CD8-positive, alpha-beta memory T cell (primary cell): ENCODE data around the gene STXBP5. TPM values are rescaled to one million over a fixed set of nuclear protein-coding genes. Genes with fewer than 3 reads are reported as not detected.

ENCODE experiments used
- CTCF ChIA-PET: fragments of 350-600 bp; sonication (Branson Sonifier 250); formaldehyde crosslinking; loops from one replicate; lab custom pipeline; 2021; ENCODE audit warnings: antibody characterized with exemption; lab: Charles Lee
- POLR2A ChIA-PET: fragments of 350-600 bp; sonication (Branson Sonifier 250); formaldehyde crosslinking; loops from one replicate; lab custom pipeline; 2021; ENCODE audit warnings: antibody characterized with exemption; lab: Charles Lee
- DNase-seq, 5 donors: peaks; one replicate each; pipeline versions ENCODE4 v3.0.0 to v3.0.0-alpha.2; 2020 to 2022; ENCODE audit warnings: mixed read lengths in 1 of 5
- H3K27ac ChIP-seq: one replicate; pipeline ENCODE4 v1.7.0; 2013; ENCODE audit warnings: low read depth, mild to moderate bottlenecking, low read length, moderate library complexity
- H3K27me3 ChIP-seq: 2 replicates; pipeline ENCODE4 v1.7.0; 2013; ENCODE audit warnings: low read length, mild to moderate bottlenecking; ENCODE audit not compliant: insufficient read depth, poor library complexity, severe bottlenecking
- H3K36me3 ChIP-seq: 2 replicates; pipeline ENCODE4 v1.7.0; 2013; ENCODE audit warnings: mild to moderate bottlenecking, low read length, moderate library complexity; ENCODE audit not compliant: insufficient read depth
- H3K4me1 ChIP-seq: 2 replicates; pipeline ENCODE4 v1.7.0; 2013; ENCODE audit warnings: mild to moderate bottlenecking, low read length, moderate library complexity; ENCODE audit not compliant: insufficient read depth
- H3K4me3 ChIP-seq: 2 replicates; pipeline ENCODE4 v1.7.0; 2013; ENCODE audit warnings: mild to moderate bottlenecking, low read length
- H3K9me3 ChIP-seq: 2 replicates; pipeline ENCODE4 v1.7.0; 2013; ENCODE audit warnings: mild to moderate bottlenecking, low read length
- H3K27ac Mint-ChIP-seq, 8 donors: one replicate each; pipeline ENCODE4 v1.8.0; 2020 to 2021; ENCODE audit warnings: mixed read lengths in 8 of 8, mild to moderate bottlenecking in 6 of 8, inconsistent platforms in 3 of 8, moderate library complexity in 3 of 8
- H3K27me3 Mint-ChIP-seq, 2 donors: one replicate each; pipeline ENCODE4 v1.8.0; 2020 to 2021; ENCODE audit warnings: mixed read lengths in 2 of 2, mild to moderate bottlenecking in 1 of 2, moderate library complexity in 1 of 2
- H3K36me3 Mint-ChIP-seq, 3 donors: one replicate each; pipeline ENCODE4 v1.8.0; 2020 to 2021; ENCODE audit warnings: mixed read lengths in 3 of 3, inconsistent platforms in 1 of 3, mild to moderate bottlenecking in 1 of 3
- H3K4me1 Mint-ChIP-seq, 3 donors: one replicate each; pipeline ENCODE4 v1.8.0; 2020 to 2021; ENCODE audit warnings: mixed read lengths in 3 of 3, inconsistent platforms in 1 of 3, mild to moderate bottlenecking in 1 of 3
- H3K4me3 Mint-ChIP-seq, 7 donors: one replicate each; pipeline ENCODE4 v1.8.0; 2020 to 2021; ENCODE audit warnings: mixed read lengths in 7 of 7, mild to moderate bottlenecking in 6 of 7, moderate library complexity in 4 of 7, inconsistent platforms in 2 of 7
- H3K9me3 Mint-ChIP-seq, 5 donors: one replicate each; pipeline ENCODE4 v1.8.0; 2020 to 2022; ENCODE audit warnings: mixed read lengths in 5 of 5, mild to moderate bottlenecking in 3 of 5, moderate library complexity in 2 of 5, inconsistent platforms in 1 of 5
- polyA plus RNA-seq: library from polyadenylated mRNA; unstranded; fragments of 300-500 nt; fragmentation: Illumina TruSeq; gene quantifications from one replicate; pipeline ENCODE4 v1.2.3, GENCODE V29; 2021
- total RNA-seq, 2 experiments: library from RNA; stranded (reverse); gene quantifications; one replicate each; pipeline ENCODE4 v1.2.3, GENCODE V29; 2021

Gene STXBP5
- total and polyA plus RNA-seq, 3 experiments from 2014 or later = 8.7 to 32.2 (median 31.1) TPM

- Mint-ChIP-seq H3K4me3 (no peak overlapping the region), H3K4me1 (peaks cover 2 to 9% (median 4%) of the 10 kb centered on the region in 3 donors), H3K36me3 (peaks cover 11 to 20% (median 18%) of the 10 kb centered on the region in 3 donors), H3K27ac (peak overlapping the region in 3 of 8 donors; percentile 42 to 74 (median 53)), H3K9me3 (no peaks in the 10 kb centered on the region), H3K27me3 (no peaks in the 10 kb centered on the region)
- ChIA-PET POLR2A (interaction anchor here (0.6 kb wide), 1 partner anchor 157 kb away, joined by 9 read pairs; no protein-coding TSS in a partner anchor), CTCF (no interaction called here)
- H3K27ac ChIP-seq = no peak overlapping the region
- no peaks in the 10 kb centered on the region for H3K9me3 ChIP-seq
- H3K27me3 ChIP-seq = no peaks in the 10 kb centered on the region
- no peaks in the 10 kb centered on the region for H3K36me3 ChIP-seq
- H3K4me1 ChIP-seq = no peaks in the 10 kb centered on the region
- no peak for DNase-seq
- H3K4me3 ChIP-seq = no peak overlapping the region
Observed at GRCh38 chr6:147255948-147256674, 51.9 kb downstream of the STXBP5 start.

- Histone ChIP-seq H3K4me1 (no peaks in the 10 kb centered on the region), H3K36me3 (no peaks in the 10 kb centered on the region), H3K27ac (no peak overlapping the region), H3K4me3 (no peak overlapping the region), H3K27me3 (no peaks in the 10 kb centered on the region), H3K9me3 (no peaks in the 10 kb centered on the region)
- POLR2A ChIA-PET = no interaction called here
- peaks cover 7 to 11% (median 9%) of the 10 kb centered on the region in 3 donors for H3K36me3 Mint-ChIP-seq
- H3K4me3 Mint-ChIP-seq = no peak overlapping the region
- H3K4me1 Mint-ChIP-seq = peaks cover 4 to 14% (median 5%) of the 10 kb centered on the region in 3 donors
- no peak for DNase-seq
- no peaks in the 10 kb centered on the region for H3K27me3 Mint-ChIP-seq
- H3K9me3 Mint-ChIP-seq = no peaks in the 10 kb centered on the region
- no peak overlapping the region for H3K27ac Mint-ChIP-seq
- CTCF ChIA-PET = interaction anchor here (0.6 kb wide), 1 partner anchor 10 kb away, joined by 3 read pairs; no protein-coding TSS in a partner anchor
Observed at GRCh38 chr6:147257760-147258159, 53.5 kb downstream of the STXBP5 start.

GRCh38 chr6:147260091-147260490, 55.9 kb downstream of the STXBP5 start:
- DNase-seq = no peak
- H3K4me3 ChIP-seq = no peak overlapping the region
- H3K9me3 ChIP-seq = no peaks in the 10 kb centered on the region
- H3K36me3 Mint-ChIP-seq = peaks cover 0 to 17% (median 6%) of the 10 kb centered on the region in 3 donors
- CTCF ChIA-PET = no interaction called here
- H3K27me3 ChIP-seq = no peaks in the 10 kb centered on the region
- H3K36me3 ChIP-seq = no peaks in the 10 kb centered on the region
- H3K27ac Mint-ChIP-seq = no peak overlapping the region
- no peaks in the 10 kb centered on the region for H3K27me3 Mint-ChIP-seq
- H3K9me3 Mint-ChIP-seq = no peaks in the 10 kb centered on the region
- peaks cover 4 to 12% (median 5%) of the 10 kb centered on the region in 3 donors for H3K4me1 Mint-ChIP-seq
- H3K4me3 Mint-ChIP-seq = no peak overlapping the region
- H3K4me1 ChIP-seq = no peaks in the 10 kb centered on the region
- H3K27ac ChIP-seq = no peak overlapping the region
- POLR2A ChIA-PET = no interaction called here

GRCh38 chr6:147262946-147263345, 58.7 kb downstream of the STXBP5 start:
- peaks cover 0 to 9% (median 3%) of the 10 kb centered on the region in 3 donors for H3K4me1 Mint-ChIP-seq
- CTCF ChIA-PET = no interaction called here
- peaks cover 3 to 40% (median 21%) of the 10 kb centered on the region in 3 donors for H3K36me3 Mint-ChIP-seq
- POLR2A ChIA-PET = no interaction called here
- no peaks in the 10 kb centered on the region for H3K27me3 Mint-ChIP-seq
- Histone ChIP-seq H3K9me3 (no peaks in the 10 kb centered on the region), H3K27ac (no peak overlapping the region), H3K4me3 (no peak overlapping the region), H3K36me3 (peaks cover 7% of the 10 kb centered on the region), H3K4me1 (no peaks in the 10 kb centered on the region), H3K27me3 (no peaks in the 10 kb centered on the region)
- H3K4me3 Mint-ChIP-seq = no peak overlapping the region
- no peak for DNase-seq
- no peak overlapping the region for H3K27ac Mint-ChIP-seq
- H3K9me3 Mint-ChIP-seq = no peaks in the 10 kb centered on the region

GRCh38 chr6:147266821-147267220, 62.6 kb downstream of the STXBP5 start:
- Mint-ChIP-seq H3K36me3 (peaks cover 14 to 58% (median 33%) of the 10 kb centered on the region in 3 donors), H3K4me3 (no peak overlapping the region), H3K27me3 (no peaks in the 10 kb centered on the region), H3K4me1 (peaks cover 0 to 3% (median 0%) of the 10 kb centered on the region in 3 donors), H3K27ac (peak overlapping the region in 1 of 8 donors; percentile 12), H3K9me3 (no peaks in the 10 kb centered on the region)
- POLR2A ChIA-PET = no interaction called here
- DNase-seq = no peak
- CTCF ChIA-PET = no interaction called here
- H3K9me3 ChIP-seq = no peaks in the 10 kb centered on the region
- H3K27me3 ChIP-seq = no peaks in the 10 kb centered on the region
- no peak overlapping the region for H3K4me3 ChIP-seq
- H3K27ac ChIP-seq = no peak overlapping the region
- H3K36me3 ChIP-seq = peaks cover 11% of the 10 kb centered on the region
- H3K4me1 ChIP-seq = no peaks in the 10 kb centered on the region

GRCh38 chr6:147267658-147268057, 63.4 kb downstream of the STXBP5 start:
- peaks cover 0 to 3% (median under 1%) of the 10 kb centered on the region in 3 donors for H3K4me1 Mint-ChIP-seq
- no peak overlapping the region for H3K4me3 ChIP-seq
- no peaks in the 10 kb centered on the region for H3K9me3 ChIP-seq
- peaks cover 14 to 64% (median 33%) of the 10 kb centered on the region in 3 donors for H3K36me3 Mint-ChIP-seq
- no peak for DNase-seq
- peak overlapping the region in 1 of 8 donors; percentile 10 for H3K27ac Mint-ChIP-seq
- CTCF ChIA-PET = no interaction called here
- no peaks in the 10 kb centered on the region for H3K27me3 Mint-ChIP-seq
- no peak overlapping the region for H3K4me3 Mint-ChIP-seq
- no peaks in the 10 kb centered on the region for H3K4me1 ChIP-seq
- H3K36me3 ChIP-seq = peaks cover 11% of the 10 kb centered on the region
- H3K27ac ChIP-seq = no peak overlapping the region
- H3K27me3 ChIP-seq = no peaks in the 10 kb centered on the region
- POLR2A ChIA-PET = no interaction called here
- H3K9me3 Mint-ChIP-seq = no peaks in the 10 kb centered on the region

- H3K9me3 ChIP-seq = no peaks in the 10 kb centered on the region
- ChIA-PET POLR2A (no interaction called here), CTCF (no interaction called here)
- no peak overlapping the region for H3K4me3 ChIP-seq
- Mint-ChIP-seq H3K4me3 (no peak overlapping the region), H3K4me1 (peaks cover 0 to 6% (median 3%) of the 10 kb centered on the region in 3 donors), H3K9me3 (no peaks in the 10 kb centered on the region), H3K27ac (no peak overlapping the region), H3K36me3 (peaks cover 15 to 66% (median 38%) of the 10 kb centered on the region in 3 donors), H3K27me3 (no peaks in the 10 kb centered on the region)
- H3K4me1 ChIP-seq = no peaks in the 10 kb centered on the region
- no peaks in the 10 kb centered on the region for H3K27me3 ChIP-seq
- no peak for DNase-seq
- peaks cover 11% of the 10 kb centered on the region for H3K36me3 ChIP-seq
- no peak overlapping the region for H3K27ac ChIP-seq
Observed at GRCh38 chr6:147268254-147268653, 64.0 kb downstream of the STXBP5 start.

GRCh38 chr6:147274012-147274411, 69.8 kb downstream of the STXBP5 start:
- ChIA-PET POLR2A (no interaction called here), CTCF (interaction anchor here (1.2 kb wide), 1 partner anchor 11 kb away, joined by 3 read pairs; no protein-coding TSS in a partner anchor)
- no peaks in the 10 kb centered on the region for H3K9me3 ChIP-seq
- Mint-ChIP-seq H3K27ac (no peak overlapping the region), H3K36me3 (peaks cover 25 to 57% (median 29%) of the 10 kb centered on the region in 3 donors), H3K4me1 (peaks cover 8 to 17% (median 9%) of the 10 kb centered on the region in 3 donors), H3K4me3 (no peak overlapping the region), H3K9me3 (no peaks in the 10 kb centered on the region), H3K27me3 (no peaks in the 10 kb centered on the region)
- no peak overlapping the region for H3K27ac ChIP-seq
- no peaks in the 10 kb centered on the region for H3K27me3 ChIP-seq
- peaks cover 4% of the 10 kb centered on the region for H3K36me3 ChIP-seq
- H3K4me3 ChIP-seq = no peak overlapping the region
- DNase-seq = no peak
- no peaks in the 10 kb centered on the region for H3K4me1 ChIP-seq
